HUES48 (cell line): Measurements from ENCODE around the gene PALD1.

Experiments used
- H3K27ac ChIP-seq: one replicate; pipeline ENCODE4 v1.7.0; 2013; ENCODE audit warnings: low read depth, low read length, inconsistent platforms
- H3K27me3 ChIP-seq: 2 replicates; pipeline ENCODE4 v1.6.1; 2013; ENCODE audit warnings: mild to moderate bottlenecking, low read length; ENCODE audit not compliant: control insufficient read depth, insufficient read depth
- H3K36me3 ChIP-seq: 2 replicates; pipeline ENCODE4 v1.6.1; 2013; ENCODE audit warnings: low read length; ENCODE audit not compliant: control insufficient read depth, insufficient read depth
- H3K4me1 ChIP-seq: 2 replicates; pipeline ENCODE4 v1.6.1; 2013; ENCODE audit warnings: mild to moderate bottlenecking, low read length; ENCODE audit not compliant: control insufficient read depth, insufficient read depth
- H3K4me3 ChIP-seq: 2 replicates; pipeline ENCODE4 v1.5.1; 2013; ENCODE audit warnings: mild to moderate bottlenecking, low read depth, low read length
- H3K9ac ChIP-seq: 2 replicates; pipeline ENCODE4 v1.6.1; 2013; ENCODE audit warnings: mild to moderate bottlenecking, low read depth, low read length, moderate library complexity
- H3K9me3 ChIP-seq: 2 replicates; pipeline ENCODE4 v1.6.1; 2013; ENCODE audit warnings: low read length; ENCODE audit not compliant: control insufficient read depth, insufficient read depth

The PALD1 gene

DNA sequence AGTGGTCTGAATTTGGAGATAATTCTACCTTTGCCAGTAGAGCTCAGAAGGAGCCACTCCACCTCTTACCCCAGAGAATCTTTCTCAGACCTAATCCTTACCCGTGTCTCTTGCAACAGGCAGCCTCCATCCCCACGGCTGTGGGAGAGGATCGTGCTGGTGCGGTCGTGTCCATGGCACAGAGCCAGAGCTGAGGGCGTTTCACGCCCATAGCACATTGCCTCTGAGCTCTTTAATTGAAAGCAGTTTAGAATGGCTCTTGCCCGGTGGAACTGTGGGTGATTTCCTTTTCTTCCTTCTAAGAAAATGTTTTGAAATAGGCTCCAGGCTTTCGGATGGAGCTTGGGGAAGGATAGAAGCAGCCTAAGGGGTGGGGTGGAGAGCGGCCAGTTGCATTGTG is 82.5 kb downstream of the PALD1 start:
- Histone ChIP-seq H3K4me1 (peaks cover 4% of the 10 kb centered on the region; the same call in 1 of the 2 replicates), H3K27me3 (no peaks in the 10 kb centered on the region), H3K9me3 (no peaks in the 10 kb centered on the region), H3K9ac (no peak overlapping the region), H3K36me3 (no peaks in the 10 kb centered on the region), H3K27ac (no peak overlapping the region), H3K4me3 (no peak overlapping the region)

DNA sequence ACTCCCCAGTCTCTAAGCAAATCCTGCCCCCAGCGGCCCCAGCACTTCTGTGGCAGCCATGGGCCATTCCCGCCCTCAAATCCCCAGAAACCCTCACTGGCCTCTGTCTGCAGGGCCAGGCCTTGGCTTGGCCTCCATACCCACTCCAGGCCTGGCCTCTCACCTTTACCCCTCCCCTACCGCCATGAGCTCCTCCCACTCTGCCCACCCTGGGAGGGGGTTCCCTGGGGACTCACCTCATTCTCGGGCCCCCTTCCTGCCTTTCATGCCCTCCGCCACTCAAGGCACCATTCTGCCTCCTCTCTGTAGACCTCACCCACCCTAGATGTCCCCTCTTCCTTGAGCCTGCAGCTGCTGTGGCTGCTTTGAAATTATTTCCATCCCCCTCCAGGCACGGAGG is 83.0 kb downstream of the PALD1 start:
- Histone ChIP-seq H3K9ac (no peak overlapping the region), H3K27me3 (no peaks in the 10 kb centered on the region), H3K9me3 (no peaks in the 10 kb centered on the region), H3K4me3 (no peak overlapping the region), H3K27ac (no peak overlapping the region), H3K36me3 (no peaks in the 10 kb centered on the region), H3K4me1 (peaks cover 4% of the 10 kb centered on the region; the same call in 1 of the 2 replicates)

DNA sequence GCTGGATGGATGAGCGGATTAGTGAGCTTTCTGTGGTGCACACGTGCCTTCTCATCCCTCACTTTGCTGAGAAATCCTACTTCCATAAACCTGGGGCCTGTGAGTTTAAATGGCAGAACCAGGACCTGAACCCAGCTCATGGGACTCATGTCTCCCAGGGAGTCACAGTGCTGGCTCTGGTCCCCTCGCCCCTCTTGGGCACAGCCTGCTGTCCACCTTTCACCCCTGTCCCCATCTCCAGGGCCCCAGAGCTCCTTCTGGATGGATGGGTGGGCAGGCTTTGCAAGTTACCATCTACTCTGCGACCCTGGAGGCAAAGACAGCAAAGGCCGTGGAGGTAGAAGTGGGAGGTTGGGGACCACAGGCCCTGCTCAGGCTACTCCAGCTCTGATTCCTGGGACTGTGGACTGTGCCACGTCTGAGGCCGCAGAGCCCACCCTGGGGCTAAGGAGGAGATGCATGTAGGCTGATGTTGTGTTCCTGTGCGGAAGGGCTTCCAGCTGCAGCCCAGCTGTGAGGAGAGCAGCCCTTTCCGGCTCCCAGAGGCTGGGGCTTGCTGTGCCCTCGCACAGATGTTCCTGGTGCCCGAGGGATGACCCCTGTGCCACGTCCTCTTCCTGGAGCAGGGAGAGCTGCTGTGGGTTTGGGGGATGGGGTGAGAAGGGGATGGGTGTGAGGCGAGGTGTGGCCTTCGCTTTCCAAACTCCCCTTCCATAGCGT is 83.6 kb downstream of the PALD1 start:
- Histone ChIP-seq H3K27me3 (no peaks in the 10 kb centered on the region), H3K4me1 (peaks cover 4% of the 10 kb centered on the region; the same call in 1 of the 2 replicates), H3K27ac (no peak overlapping the region), H3K9me3 (no peaks in the 10 kb centered on the region), H3K36me3 (no peaks in the 10 kb centered on the region), H3K9ac (no peak overlapping the region), H3K4me3 (no peak overlapping the region)

DNA sequence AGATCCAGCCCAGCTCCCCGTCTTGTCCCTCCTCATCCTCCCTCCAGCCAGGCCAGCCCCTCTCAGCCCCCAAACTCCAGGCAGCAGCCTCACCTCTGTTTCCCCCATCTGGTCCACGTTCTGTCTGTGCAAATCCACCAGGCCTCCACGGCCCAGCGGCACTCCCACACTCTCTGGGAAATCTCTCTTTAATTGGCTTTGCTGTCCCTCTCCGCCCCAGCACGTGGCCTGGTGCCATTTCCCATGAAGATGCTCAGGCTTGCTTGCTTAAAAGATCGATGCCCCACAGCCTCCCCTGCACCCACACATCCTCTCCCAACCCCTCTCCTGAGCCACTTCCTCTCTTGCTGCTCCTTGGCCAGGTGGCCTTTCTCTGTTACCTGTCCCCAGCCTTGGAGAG is 84.7 kb downstream of the PALD1 start:
- Histone ChIP-seq H3K9ac (no peak overlapping the region), H3K4me3 (no peak overlapping the region), H3K9me3 (no peaks in the 10 kb centered on the region), H3K4me1 (peaks cover 4% of the 10 kb centered on the region; the same call in 1 of the 2 replicates), H3K27ac (no peak overlapping the region), H3K27me3 (no peaks in the 10 kb centered on the region), H3K36me3 (no peaks in the 10 kb centered on the region)

DNA sequence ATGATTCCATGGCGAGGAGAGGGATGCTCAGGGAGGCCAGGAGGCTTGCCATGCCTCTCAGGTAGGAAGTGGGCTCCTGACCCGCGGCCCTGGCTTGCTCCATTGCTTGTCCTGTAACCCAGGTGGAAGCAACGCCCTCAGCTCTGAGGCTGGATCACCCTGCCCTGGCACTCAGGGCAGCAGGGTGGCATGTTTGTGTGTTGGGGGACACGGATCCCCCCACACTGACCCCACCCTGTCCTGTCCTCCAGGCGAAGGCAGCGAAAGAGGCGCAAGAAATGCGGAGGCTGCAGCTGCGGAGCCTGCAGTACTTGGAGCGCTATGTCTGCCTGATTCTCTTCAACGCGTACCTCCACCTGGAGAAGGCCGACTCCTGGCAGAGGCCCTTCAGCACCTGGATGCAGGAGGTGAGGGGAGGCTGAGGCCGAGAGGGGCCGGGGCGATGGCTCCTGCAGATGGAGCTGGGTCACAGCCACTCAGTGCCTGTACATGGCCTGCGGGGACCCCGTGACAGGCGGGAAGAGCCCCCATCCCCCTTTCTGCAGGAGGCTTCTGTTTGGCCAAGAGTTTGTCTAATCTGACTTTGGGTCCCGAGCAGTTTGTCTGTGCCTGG is 85.7 kb downstream of the PALD1 start:
- no peaks in the 10 kb centered on the region for H3K4me1 ChIP-seq
- no peaks in the 10 kb centered on the region for H3K36me3 ChIP-seq
- H3K4me3 ChIP-seq = no peak overlapping the region
- no peak overlapping the region for H3K9ac ChIP-seq
- H3K9me3 ChIP-seq = no peaks in the 10 kb centered on the region
- no peak overlapping the region for H3K27ac ChIP-seq
- H3K27me3 ChIP-seq = no peaks in the 10 kb centered on the region

DNA sequence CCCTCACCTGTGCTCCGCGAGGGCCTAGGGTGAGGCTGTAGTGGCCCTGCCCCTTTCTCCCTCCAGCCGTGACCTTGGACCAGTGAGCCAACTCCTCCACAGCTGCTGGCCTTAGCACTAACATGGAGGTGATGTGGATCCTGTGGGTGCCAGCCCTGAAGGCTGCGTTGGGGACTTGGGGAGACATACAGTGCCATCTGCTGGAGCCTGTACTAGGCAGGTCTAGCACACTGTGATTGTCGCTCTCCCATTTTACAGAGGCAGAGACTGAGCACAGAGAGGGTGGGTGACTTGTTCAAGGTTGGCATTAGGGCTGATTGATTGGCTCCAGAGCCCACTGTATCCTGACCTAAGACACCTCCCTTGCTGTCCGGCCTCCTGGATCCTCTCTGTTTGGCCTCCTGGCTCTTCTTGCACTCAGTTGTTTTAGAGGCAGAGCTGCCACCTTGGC is 86.4 kb downstream of the PALD1 start:
- H3K4me3 ChIP-seq = no peak overlapping the region
- no peak overlapping the region for H3K27ac ChIP-seq
- no peaks in the 10 kb centered on the region for H3K4me1 ChIP-seq
- no peaks in the 10 kb centered on the region for H3K9me3 ChIP-seq
- H3K9ac ChIP-seq = no peak overlapping the region
- no peaks in the 10 kb centered on the region for H3K36me3 ChIP-seq
- no peaks in the 10 kb centered on the region for H3K27me3 ChIP-seq

DNA sequence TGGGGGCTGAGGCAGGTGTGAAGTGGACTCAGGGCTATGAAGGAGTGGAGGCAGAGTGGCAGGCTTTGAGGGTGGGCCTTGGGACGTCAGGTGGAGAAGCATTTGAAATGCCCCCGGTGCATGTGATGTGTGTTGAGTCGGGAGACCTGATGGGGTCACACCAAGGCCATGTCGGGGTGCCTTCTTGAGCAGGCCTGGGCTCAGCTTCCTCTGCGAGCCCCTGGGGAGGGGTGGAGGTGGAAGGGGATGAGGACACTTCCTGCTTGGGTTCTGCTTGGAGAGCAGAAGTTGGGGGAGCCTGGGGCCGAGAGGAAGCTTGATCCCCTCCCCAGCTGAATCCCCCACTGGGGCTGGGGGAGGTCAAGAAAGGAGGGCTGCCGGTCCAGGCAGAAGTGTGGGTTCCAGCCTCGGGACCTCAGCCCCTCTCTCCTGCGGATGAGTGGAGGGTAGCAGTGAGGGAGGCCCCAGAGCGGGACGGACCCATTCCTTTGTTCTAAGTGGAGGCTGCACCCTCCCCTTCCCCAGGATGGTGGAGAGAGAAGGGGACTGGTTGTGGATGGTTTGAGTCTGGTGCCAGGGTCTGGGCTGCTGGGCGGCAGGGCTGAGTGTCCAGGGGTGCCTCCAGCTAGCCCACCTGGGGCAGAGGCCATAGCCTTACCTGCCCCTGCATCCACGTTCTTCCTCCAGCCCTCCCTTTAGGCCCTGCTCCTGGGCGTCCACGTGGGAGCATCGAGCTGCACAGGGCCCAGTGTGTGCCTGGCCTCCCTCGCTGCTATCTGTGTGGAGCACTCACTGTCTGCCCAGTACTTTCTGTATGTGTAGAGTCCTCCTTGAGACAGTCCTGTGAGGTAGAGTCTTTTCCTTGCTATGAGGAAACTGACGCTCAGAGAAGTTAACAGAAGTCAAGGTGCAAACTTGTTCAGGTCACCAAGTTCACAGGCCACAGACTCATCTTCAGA is 87.3 kb downstream of the PALD1 start:
- Histone ChIP-seq H3K36me3 (no peaks in the 10 kb centered on the region), H3K9me3 (no peaks in the 10 kb centered on the region), H3K27ac (no peak overlapping the region), H3K4me3 (no peak overlapping the region), H3K9ac (no peak overlapping the region), H3K4me1 (no peaks in the 10 kb centered on the region), H3K27me3 (no peaks in the 10 kb centered on the region)

DNA sequence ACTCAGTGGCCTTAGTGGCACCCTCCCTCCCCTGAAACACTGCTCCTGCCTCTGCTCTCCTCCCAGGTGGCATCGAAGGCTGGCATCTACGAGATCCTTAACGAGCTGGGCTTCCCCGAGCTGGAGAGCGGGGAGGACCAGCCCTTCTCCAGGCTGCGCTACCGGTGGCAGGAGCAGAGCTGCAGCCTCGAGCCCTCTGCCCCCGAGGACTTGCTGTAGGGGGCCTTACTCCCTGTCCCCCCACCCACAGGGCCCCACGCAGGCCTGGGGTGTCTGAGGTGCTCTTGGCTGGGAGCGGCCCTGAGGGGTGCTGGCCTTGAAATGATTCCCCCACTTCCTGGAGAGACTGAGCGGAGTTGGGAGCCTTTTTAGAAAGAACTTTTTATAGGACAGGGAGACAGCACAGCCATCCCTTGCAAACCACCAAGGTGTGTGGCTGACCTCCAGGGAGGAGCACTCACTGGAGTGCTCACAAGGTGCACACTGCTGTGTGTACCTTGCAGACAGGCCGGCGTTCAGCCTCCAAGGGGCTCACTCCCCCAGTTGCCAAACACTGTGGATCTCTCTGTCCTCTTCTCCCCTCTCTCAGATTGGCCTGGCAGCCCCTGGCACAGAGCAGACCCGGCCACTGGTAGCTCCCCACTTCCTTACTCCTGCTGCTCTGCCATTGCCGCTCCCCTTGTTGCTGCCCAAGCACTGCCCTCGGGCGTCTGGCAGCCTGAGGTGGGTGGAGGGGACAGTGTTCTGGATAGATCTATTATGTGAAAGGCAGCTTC is 88.1 kb downstream of the PALD1 start:
- no peak overlapping the region for H3K4me3 ChIP-seq
- no peaks in the 10 kb centered on the region for H3K36me3 ChIP-seq
- no peak overlapping the region for H3K9ac ChIP-seq
- no peaks in the 10 kb centered on the region for H3K27me3 ChIP-seq
- H3K9me3 ChIP-seq = no peaks in the 10 kb centered on the region
- no peak overlapping the region for H3K27ac ChIP-seq
- no peaks in the 10 kb centered on the region for H3K4me1 ChIP-seq

DNA sequence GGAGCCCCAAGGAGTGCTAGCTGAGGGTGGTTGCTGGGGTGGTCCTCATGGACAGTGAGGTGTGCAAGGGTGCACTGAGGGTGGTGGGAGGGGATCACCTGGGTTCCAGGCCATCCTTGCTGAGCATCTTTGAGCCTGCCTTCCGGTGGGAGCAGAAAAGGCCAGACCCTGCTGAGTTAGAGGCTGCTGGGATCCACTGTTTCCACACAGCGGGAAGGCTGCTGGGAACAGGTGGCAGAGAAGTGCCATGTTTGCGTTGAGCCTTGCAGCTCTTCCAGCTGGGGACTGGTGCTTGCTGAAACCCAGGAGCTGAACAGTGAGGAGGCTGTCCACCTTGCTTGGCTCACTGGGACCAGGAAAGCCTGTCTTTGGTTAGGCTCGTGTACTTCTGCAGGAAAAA is 89.0 kb downstream of the PALD1 start:
- H3K4me3 ChIP-seq = no peak overlapping the region
- H3K36me3 ChIP-seq = no peaks in the 10 kb centered on the region
- no peaks in the 10 kb centered on the region for H3K4me1 ChIP-seq
- no peaks in the 10 kb centered on the region for H3K27me3 ChIP-seq
- no peak overlapping the region for H3K27ac ChIP-seq
- H3K9me3 ChIP-seq = no peaks in the 10 kb centered on the region
- no peak overlapping the region for H3K9ac ChIP-seq

DNA sequence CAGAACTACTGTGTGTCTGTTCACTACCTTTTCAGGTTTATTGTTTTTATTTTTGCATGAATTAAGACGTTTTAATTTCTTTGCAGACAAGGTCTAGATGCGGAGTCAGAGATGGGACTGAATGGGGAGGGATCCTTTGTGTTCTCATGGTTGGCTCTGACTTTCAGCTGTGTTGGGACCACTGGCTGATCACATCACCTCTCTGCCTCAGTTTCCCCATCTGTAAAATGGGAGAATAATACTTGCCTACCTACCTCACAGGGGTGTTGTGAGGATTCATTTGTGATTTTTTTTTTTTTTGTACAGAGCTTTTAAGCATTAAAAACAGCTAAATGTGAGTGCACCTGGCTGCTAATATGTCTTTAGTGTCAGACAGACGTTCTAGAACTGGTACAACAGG is 89.5 kb downstream of the PALD1 start:
- no peak overlapping the region for H3K27ac ChIP-seq
- no peaks in the 10 kb centered on the region for H3K27me3 ChIP-seq
- no peak overlapping the region for H3K9ac ChIP-seq
- no peaks in the 10 kb centered on the region for H3K36me3 ChIP-seq
- no peaks in the 10 kb centered on the region for H3K4me1 ChIP-seq
- no peaks in the 10 kb centered on the region for H3K9me3 ChIP-seq
- no peak overlapping the region for H3K4me3 ChIP-seq
